ENCODE data around the gene GAL3ST2.
"Not testable (repeated sequence)": the region's sequence is repeated elsewhere in the genome, so short reads cannot be mapped to it uniquely, and the experiment has no call there.

GAL3ST2 gene

DNA sequence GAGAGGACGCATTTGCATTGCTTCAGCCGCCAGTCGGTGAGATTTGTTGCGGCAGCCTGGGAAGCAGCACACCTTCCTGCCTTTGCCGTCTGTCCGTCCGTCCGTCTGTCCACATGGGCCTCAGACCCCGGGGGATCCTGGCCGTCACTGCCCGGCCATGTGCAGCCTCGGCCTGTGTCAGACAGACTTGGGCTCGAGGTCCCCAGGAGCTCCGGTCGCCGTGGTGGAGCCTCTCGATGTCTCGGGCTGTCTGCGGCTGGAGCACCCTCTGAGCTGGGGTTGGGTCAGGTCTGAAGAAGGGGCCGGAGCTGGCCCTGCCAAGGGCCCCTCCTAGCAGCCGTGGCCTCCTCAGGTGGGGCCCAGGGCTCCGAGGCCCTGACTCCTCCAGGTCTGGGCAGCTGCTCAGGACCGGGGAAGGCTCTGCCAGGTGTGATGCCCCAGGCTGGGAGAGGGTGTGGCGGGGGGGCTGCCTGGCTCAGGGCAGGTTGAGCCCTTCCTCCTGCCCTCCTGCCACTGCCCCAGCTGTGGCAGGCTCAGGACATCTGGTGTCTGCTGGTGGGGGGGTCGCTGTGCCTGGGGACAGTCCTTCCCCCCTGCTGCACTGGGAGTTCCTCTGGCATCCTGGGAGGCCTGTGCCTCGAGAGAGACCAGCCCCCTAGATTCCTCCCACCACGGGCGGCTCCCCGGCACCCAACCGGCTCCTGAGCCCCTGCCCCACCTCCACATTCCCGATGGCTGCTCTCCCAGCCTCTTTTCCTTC, 44.2 kb downstream of the GAL3ST2 start:
- DNase-seq: no peak

- DNase-seq: no peak
These were observed 45.0 kb downstream of the GAL3ST2 start for GRCh38 chr2:241821460-241822263.

DNA sequence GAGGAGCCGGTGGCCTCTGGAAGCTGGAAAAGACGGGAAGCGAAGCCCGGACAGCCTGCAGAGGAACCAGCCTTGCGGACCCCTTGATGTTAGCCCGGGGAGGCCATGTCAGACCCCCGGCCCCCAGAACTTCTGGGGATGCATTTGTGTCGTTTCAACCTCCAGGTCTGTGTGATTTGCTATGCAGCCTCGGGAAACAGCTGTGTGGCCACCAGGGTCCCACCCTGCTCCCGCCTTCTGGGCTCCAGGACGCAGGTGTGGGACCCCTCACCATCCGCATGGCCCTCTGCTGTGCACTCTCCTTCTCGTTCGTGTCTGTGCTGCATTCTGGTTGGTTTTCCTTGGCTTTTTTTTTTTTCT, 45.6 kb downstream of the GAL3ST2 start:
- DNase-seq: no peak

DNA sequence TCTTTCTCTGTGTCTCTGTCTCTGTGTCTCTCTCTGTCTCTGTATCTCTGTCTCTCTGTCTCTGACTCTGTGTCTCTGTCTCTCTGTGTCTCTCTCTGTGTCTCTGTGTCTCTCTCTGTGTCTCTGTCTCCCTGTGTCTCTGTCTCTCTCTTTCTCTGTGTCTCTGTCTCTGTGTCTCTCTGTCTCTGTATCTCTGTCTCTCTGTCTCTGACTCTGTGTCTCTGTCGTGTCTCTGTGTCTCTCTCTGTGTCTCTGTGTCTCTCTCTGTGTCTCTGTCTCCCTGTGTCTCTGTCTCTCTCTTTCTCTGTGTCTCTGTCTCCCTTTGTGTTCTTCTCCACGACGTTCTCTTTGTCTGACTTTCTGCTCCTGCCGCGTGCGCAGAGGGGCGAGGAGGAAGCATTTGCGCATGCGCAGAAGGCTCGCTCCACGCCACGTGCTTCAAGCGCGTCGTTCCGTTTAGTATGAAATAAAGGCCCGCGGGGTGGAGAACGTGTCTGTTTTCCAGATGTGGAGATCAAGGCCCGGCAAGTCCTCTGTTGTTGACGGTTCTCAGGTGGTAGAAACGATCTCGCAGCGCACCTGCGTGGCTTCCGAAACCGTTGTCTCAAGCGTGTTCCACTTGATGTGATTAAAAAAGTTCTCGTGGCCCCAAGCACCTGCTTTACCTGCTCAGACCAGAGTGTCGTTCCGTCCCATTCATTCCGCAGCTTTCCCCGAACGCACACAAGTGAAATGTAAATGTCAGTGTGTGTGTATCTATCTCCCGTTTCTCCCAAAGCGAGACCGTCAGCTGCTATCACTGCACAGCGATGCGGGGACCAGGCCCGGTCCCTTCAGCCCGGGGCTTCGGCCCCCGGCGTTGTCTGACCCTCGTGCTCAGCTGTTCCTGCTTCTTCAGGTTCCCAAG, 47.2 kb downstream of the GAL3ST2 start:
- not testable (repeated sequence) for DNase-seq

- DNase-seq: no peak
These were observed 50.8 kb downstream of the GAL3ST2 start for GRCh38 chr2:241827394-241827793.

- DNase-seq: no peak
These were observed 56.6 kb downstream of the GAL3ST2 start for GRCh38 chr2:241833101-241833663.

GRCh38 chr2:241833756-241834526, 57.3 kb downstream of the GAL3ST2 start:
- DNase-seq: not testable (repeated sequence)

DNA sequence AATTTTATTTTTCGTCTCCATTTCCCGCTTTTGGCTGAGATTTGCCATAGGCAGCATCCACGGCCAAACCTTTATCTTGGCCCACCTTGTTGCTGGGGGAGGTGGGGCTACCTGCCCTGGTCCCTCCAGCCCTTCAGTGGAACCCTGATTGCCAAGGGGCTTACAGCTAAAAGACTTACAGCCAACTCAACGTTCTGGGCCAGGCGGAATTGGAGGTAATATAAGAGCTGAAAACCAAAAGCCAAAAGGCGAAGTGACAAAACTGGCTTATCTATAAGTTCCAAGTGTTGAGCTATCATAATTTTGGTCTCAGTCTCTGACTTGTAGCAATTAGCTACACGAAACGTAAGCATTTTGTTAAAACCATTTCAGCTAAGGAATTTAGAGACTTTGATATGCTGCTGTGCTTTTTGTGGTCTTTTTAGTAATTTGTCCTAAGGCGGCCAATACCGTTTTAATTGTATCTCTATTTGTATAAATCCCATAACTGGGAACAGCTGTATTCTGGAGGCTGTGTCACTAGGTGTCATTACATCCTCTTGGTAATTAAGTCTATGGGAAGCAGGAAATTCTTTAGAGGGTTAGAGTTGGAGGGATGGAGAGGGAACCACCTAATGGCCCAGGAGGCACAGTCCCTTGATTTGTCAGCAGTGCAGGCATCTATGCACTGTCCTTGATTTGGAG, 58.0 kb downstream of the GAL3ST2 start:
- no peak for DNase-seq

DNA sequence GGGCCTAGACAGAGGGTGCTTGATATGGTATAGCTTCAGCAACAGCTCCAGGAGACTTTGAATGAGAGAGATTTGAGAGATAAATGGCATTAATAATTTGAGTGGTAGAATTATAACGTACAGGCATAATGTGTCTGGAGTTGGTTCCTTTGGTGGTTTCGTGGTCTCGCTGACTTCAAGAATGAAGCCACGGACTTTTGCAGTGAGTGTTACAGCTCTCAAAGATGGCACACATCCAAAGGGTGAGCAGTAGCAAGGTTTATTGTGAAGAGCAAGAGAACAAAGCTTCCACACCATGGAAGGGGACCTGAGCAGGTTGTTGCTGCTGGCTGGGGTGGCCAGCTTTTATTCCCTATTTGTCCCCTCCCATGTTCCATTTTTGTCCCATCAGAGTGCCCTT, 59.0 kb downstream of the GAL3ST2 start:
- DNase-seq: no peak

DNA sequence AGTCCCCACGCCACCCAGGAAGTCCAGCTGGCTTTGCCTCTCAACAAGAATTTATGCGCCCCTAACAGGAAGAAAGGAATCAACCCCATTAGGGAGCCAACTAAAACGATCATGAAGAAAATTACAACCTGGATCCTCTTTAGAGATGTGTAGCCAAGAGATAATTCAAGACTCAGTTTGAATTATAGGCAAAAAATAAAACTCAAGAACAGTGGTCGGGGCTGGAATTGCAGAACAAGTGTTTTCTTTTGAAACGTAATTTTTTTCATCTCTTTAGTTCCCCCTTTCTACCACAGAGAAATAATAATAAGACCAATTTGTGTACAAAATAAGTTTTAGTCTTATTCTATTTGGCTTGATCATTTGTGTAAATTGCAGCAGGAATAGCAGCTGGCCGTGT, 59.7 kb downstream of the GAL3ST2 start:
- DNase-seq: no peak

- DNase-seq: no peak
These were observed 60.8 kb downstream of the GAL3ST2 start for GRCh38 chr2:241837197-241837965.

DNA sequence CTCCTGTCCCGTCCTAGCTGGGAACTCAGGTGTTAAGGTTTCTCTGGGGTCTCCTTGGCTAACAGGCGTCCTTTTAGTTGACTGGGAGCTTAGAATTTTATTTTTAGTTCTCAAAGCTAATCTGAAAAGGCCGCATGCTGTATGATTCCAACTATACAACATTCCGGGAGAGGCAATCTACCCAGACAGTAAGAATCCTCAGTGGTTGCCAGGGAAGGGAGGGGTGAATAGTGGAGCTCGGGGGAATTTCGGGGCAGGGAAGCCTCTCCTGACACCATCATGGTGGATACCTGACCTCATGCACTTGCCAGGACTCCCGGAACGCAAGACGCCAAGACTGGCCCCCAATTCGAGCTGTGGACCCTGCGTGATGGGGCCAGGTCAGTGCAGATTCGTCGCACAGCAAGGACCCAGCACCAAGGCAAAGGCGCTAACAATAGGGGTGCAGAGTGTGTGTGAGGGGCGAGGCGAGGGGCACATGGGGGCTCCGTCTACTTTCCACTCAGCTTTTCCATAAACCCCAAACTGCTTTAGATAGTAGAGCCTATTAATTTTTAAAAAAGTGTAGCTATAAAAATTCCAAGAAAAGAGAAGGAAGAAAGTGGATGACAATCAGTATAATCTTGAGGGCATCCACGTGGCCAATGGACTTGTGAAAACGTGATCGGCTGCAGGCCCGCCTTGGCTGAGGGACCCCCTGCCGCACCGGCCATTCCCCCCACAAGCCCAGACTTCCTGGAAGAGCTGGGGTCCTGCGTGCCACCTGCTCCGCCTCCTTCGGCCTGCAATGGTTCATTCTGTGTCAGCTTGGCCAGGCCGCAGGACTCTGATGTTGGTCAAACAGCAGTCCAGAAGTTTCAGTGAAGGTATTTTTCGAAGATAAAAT, 64.8 kb downstream of the GAL3ST2 start:
- peak; percentile 17 for DNase-seq

DNA sequence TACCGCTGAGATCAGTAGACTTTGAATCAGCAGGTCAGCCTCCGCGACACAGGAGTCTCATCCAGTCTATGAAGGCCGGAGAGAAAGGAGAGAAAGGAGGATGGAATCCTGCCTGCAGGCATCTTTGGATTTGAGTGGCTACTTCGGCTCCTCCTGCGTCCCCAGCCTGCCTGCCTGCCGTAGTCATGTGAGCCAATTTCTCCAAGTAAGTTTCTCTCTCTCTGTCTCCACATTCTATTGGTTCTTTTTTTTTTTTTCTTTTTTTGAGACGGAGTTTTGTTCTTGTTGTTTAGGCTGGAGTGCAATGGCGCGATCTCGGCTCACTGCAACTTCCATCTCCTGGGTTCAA, 65.4 kb downstream of the GAL3ST2 start:
- DNase-seq: peak; percentile 15

GRCh38 chr2:241842620-241843211, 66.1 kb downstream of the GAL3ST2 start:
- peak; percentile 57 for DNase-seq

GRCh38 chr2:241843321-241844065, 66.9 kb downstream of the GAL3ST2 start:
- peak; percentile 24 for DNase-seq

DNA sequence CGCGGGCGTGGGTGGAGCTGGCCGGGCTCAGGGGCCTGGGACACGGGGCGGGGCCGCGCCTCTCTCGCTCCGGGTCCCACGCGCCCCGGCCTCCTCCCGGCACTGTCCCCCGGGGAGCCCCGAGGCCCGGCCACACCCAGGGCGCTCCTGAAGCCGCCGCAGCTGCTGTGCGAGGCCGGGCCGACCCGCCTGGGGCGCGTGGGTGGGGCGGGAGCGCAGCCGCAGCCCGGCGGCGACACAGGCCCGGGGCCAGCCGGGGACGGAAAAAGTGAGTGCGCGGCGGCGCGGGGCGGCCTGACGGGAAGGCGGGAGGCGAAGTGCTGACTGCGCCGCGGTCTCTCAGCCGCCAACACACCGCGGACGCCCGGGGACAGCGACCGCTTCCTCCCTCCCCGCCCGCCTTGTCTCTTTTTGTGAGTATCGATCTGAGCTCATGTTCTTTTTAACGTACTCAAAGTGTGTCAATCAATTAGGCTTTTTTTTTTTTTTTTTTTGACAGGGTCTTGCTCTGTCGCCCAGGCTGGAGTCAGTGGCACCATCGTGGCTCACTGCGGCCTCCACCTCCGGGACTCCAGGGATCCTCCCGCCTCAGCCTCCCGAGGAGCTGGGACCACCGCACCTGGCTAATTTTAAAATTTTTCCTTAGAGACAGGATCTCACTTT, 67.6 kb downstream of the GAL3ST2 start:
- peak; percentile 89 for DNase-seq

GRCh38 chr2:241844831-241845578, 68.4 kb downstream of the GAL3ST2 start:
- DNase-seq: peak; percentile 28
